Measurements from ENCODE around the gene NDUFA5.
"Not testable (repeated sequence)": the region's sequence is repeated elsewhere in the genome, so short reads cannot be mapped to it uniquely, and the experiment has no call there.

The NDUFA5 gene

DNA sequence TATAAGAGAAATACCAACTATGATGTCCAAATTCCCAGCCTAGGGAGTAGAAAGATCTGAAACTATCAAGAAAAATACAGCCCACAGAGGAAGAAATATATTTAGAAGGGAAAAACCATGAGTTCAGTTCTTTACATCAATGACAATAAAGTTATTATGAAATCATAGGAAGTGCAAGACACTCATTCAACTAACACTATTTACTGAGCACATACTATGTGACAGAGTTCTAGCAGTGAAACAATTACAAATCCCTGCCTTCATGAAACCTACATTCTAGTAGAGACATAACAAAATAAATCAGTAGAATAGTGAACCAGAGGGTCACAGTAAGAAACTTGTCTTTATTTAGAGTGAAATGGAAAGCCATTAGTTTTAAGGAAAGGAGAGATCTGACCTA, 2.1 kb downstream of the NDUFA5 start:
- no peak for DNase-seq

DNA sequence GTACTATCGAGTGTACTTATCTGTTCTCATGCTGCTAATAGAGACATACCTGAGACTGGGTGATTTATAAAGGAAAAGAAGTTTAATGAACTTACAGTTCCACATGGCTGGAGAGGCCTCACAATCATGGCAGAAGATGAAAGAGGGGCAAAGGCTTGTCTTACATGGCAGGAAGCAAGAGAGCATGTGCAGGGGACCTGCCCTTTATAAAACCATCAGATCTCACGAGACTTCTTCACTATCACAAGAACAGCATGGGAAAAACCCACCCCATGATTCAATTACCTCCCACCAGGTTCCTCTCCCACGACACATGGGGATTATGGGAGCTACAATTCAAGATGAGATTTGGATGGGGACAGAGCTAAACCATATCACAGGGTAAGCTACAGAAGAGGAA, 4.5 kb downstream of the NDUFA5 start:
- DNase-seq = no peak

DNA sequence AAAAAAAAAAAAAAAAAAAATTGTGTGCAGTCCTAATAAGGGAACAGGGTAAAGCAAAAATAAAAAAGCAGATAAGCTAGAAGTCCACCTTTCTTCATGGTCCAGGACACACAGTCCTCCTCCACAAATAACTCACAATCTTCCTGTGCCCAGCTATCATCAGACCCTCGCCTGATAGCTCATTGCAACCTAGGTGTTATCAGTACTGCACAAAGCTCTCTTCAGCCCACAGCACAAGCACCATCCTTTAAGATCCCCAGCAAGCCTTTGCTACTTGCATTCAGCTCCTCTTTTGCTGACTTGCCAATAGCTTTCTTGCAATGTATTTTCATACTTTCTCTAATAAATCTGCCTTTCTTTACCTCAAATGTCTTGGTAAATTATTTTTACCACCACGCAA, 5.0 kb downstream of the NDUFA5 start:
- no peak for DNase-seq

DNA sequence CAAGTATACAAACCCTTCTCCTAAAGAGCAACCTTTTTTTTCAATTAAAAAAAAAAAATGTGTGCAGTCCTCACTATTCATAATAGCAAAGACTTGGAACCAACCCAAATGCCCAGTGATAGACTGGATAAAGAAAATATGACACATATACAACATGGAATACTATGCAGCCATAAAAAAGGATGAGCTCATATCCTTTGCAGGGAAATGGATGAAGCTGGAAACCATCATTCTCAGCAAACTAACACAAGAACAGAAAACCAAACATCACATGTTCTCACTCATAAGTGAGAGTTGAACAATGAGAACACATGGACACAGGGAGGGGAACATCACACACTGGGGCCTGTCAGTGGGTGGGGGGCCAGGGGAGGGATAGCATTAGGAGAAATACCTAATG, 5.5 kb downstream of the NDUFA5 start:
- DNase-seq = not testable (repeated sequence)

DNA sequence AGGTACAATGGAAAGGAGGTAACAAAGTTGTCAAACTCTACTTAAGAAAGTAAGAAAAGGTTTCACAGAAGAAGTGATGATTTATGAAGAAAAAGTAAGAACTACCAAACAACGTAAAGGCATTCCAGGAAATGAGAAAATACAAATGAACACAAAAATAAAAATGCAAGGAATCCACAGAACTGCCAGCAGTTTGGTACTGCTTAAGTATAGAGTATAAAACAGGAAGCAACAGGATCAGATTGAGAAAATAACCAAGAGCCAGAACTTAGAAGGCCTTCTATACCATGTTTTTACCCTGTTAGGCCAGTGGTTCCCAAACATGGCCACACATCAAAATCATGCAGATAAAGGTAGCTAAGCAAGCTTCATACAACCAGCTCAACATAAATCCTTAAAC, 9.2 kb downstream of the NDUFA5 start:
- DNase-seq = no peak

DNA sequence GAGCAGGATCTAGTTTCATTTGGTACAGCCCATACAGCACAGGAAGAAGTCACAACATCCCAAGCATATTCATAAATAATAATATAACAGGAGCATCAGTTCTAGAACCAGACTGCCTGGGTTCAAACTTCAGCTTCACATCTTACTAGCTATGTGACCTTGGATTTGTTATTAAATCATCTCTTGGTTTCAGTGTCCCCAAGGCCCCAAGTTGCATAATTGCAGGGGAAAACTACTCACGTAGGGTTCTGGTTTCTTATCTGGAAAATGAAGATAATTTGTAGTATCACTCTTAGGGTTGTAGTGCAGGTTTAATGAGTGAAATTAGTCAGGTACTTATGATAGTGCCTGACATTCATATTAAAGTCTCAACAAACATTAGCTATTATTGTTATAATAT, 17.7 kb downstream of the NDUFA5 start:
- DNase-seq = no peak

DNA sequence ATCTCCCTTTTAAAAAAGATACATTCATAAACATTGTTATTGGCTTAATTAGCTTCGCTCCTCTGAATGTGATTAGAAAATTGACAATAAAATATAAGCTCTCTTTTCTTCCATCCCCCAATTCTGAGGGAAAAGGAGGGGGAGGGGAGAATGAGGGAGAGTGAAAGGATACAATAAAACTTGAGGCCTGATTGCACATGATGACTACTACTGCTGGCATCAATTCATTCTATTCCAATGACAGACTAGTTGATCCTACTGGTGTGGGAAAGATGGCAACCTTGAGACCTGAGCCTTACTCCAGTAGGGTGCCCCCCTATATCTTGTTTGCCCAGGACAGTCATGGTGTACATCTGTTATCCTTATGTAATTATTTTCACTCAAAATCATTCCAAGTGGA, 18.7 kb downstream of the NDUFA5 start:
- no peak for DNase-seq

DNA sequence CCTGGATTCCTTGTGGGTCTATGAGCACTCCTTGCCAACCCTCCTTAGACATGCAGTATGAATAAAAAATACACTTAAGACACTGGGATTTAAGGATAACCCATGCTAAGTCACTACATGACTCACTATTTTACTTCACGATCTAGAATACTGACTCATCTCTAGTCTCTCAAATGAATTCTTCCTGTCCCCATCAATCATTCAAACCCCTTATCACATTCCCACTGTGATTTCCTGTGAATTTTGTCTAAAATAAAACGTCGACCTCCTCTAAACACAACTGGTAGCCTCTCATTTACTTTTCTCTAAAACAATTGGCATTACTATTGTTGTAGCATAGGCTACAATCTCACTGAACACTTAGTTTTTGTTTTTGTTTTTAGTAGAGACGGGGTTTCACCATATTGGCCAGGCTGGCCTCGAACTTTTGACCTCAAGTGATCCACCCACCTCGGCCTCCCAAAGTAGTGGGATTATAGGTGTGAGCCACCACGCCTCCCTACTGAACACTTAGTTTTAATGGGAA, 19.4 kb downstream of the NDUFA5 start:
- DNase-seq = no peak

DNA sequence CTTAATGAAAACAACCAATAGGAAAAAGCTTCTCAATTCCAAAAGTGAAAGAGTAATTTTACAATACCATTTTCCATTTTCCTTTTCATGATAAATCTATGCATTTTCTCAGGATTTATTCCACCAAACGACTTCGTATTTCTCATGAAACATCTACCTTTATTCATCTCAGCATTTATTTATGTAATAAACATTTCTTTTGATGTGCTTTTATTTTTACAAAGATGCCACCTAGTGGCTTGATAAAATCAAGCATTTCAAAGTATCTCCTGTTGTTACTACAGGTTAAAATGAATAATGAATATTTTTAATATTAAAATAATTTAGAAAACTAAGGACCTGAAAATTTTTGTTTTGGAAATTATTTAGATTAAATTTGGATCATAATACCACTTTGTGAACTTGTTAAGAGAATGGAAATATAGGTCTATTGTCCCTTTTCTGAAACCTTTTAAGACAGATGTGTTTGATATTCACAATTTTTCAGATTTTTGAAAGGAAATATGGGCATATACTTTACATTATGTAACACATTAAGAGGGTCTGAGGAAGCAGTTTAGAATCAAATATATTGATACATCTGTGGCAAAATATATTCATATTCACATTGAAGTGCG, 20.5 kb downstream of the NDUFA5 start:
- DNase-seq = peak; percentile 55

DNA sequence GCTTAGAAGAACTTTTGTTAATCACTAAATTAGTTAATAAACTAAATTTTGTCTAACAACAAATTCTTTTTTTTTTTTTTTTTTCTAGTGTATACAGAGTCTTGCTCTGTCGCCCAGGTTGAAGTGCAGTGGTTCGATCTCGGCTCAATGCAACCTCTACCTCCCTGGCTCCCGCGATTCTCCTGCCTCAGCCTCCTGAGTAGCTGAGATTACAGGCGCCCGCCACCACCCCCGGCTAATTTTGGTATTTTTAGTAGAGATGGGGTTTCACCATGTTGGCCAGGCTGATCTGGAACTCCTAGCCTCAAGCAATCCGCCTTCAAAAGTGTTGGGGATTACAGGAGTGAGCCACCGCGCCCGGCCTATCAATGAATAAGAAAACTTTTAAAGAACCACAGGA, 22.1 kb downstream of the NDUFA5 start:
- DNase-seq = no peak

DNA sequence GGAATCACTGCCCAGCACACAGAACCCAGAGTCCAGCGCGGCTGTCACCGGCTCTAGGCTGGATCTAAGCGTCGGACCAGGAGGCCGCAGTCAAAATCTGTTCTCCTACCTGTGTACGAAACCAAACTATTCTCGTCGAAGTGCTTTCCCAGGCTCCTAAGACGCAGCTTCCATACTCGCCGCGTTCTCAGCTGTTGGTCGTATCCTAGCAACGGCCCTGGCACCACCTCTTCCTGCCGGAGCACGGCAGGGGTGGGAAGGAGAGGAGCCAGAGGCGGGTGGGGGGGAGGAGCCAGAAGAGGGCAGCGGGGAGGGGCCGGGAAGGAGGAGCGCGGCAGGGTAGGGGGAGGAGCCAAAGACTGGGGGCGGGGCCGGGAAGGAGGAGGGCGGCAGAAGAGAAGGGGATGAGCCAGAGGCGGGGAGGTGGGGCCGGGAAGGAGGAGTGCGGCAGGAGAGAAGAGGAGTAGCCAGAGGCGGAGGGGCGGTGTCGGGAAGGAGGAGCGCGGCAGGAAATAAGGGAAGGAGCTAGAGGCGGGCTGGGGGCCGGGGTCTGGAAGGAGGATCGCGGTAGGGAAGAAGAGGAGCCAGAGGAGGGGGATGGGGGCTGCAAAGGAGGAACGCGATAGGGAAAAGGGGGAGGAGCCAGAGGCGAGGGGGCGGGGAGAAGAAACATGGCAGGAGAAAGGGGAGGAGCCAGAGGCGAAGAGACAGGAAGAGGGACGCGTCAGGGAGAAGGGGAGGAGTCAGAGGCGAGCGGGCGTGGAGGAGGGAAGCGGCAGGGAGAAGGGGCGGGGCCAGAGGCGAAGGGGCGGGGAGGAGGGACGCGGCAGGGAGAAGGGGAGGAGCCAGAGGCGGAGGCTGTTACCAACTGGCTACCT, 23.0 kb downstream of the NDUFA5 start, which contains the start of gene IQUB:
Gene IQUB, minus strand, starts transcription at position 213 of the 878 bp plus-strand sequence. CDS start 22,255 bp downstream, outside the sequence.
- peak; percentile 96 for DNase-seq

DNA sequence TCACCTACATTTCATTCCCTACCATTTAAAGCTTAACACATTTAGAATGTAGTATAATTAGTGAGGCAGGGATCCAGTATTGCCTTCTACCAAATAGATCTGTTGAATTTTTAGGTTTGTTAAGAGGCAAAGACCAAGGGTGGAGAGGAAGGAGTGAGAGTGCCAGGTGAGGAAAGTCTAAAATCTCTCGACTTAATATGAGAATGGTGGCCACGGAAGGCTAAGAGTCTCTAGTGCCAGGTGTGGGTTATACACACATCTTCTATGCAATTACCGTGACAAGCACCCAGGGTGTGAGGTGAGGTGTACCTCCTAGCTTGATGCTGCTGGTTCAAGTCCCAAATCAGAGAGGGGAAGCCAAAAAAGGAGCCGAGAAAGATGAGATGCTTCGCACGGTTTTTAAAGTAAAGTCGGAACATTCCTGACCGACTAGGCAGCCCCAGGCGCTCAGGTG, 23.7 kb downstream of the NDUFA5 start:
- no peak for DNase-seq

DNA sequence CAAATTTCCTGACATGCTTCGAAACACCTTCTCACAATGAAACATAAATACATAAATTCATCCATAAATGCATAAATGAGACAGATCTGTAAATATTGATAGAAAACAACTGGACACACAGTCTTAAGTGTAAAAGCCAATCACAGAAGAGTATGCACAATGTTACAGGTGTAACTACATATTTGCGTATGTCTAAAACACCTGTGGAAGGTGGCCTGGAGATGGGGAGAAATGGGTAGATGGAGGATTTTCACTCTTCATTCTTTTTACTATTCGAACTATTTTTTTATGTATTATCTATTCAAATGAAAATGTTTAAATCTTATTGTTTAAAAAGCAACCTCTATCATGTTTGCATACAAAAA, 24.1 kb downstream of the NDUFA5 start:
- no peak for DNase-seq

DNA sequence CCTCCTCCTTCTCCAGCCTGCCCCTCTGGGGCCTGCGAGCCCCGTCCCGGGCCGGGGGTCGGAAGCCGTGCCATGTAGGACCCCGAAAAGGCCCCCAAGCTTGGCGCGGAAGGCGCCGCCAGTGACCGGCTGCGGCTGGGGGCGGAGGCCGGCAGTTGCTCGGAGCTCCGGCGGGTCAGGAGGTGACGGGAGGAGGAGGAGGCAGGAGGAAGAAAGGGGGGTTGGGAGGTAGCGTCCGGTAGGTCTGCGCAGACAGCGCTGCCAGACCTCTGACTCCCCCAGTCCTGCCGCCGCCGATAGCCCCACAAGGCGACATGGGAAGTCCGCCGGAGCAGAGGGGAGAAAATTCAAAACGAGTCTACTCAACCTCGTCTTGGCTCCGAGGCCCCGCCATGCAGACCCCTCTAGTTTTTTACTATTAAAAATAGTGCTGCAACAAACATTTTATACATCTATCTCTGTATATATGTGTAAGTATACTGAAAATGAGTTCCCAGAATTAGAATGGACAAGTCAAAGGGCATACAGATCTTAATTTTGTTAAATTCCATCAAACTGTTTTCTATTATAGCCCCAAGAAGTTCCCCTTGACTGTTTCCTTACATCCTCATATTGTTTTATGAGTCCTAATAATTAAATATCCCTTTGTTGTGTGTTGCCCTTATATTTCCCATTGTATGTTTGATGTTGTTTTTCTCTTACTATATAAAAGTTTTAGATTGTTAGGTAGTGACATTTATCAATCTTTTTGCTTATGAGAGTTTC, 24.6 kb downstream of the NDUFA5 start:
- DNase-seq = peak; percentile 50

DNA sequence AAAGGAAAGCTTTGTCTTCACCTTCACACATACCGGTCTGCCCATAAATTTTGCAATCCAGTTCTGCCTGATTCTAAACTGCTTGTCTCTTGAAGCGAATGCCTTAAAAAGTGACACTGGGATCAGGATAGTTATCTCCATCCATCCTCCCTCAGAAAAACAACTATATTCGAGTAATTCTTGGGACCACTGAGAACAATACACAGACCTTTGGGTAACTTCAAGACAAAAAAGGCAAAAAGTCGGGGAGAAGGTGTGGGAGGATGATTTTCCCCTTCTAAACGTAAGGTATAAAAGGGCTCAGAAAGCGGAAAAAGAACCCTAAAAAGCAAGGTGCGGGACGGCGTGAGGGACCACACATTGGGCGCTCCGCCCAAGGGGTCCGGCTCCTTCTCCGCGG, 25.3 kb downstream of the NDUFA5 start:
- DNase-seq = not testable (repeated sequence)

DNA sequence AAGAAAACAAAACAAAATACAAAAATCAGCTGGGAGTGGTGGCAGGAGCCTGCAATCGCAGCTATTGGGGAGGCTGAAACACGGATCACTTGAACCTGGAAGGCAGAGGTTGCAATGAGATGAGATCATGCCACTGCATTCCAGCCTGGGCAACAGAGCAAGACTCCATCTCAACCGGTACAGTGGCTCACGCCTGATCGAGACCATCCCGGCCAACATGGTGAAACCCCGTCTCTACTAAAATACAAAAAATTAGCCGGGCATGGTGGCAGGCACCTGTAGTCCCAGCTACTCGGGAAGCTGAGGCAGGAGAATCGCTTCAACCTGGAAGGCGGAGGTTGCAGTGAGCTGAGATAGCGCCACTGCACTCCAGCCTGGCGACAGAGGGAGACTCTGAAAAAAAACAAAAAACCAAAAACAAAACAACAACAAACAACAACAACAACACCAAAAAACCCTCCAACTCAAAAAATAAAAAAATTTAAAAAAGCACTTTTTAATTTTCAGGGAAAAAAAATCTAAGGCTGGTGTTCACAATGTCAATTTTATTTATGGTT, 27.5 kb downstream of the NDUFA5 start:
- not testable (repeated sequence) for DNase-seq

DNA sequence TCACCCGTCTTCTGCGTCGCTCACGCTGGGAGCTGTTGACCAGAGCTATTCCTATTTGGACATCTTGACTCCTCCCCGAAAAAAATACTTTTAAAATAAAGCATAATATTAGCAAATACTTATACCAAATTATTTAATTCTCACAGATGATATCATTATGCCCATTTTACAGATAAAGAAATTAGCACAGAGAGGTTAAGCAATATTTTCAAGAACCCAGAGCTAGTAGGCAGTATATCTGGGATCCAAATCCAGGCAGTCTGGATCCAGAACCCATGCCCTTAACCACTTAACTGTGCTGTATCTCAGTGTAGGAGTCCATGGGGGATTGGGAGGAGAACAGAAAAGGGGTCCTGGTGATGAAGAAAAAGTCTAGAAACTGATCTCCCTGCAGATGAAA, 29.4 kb downstream of the NDUFA5 start:
- DNase-seq = no peak

DNA sequence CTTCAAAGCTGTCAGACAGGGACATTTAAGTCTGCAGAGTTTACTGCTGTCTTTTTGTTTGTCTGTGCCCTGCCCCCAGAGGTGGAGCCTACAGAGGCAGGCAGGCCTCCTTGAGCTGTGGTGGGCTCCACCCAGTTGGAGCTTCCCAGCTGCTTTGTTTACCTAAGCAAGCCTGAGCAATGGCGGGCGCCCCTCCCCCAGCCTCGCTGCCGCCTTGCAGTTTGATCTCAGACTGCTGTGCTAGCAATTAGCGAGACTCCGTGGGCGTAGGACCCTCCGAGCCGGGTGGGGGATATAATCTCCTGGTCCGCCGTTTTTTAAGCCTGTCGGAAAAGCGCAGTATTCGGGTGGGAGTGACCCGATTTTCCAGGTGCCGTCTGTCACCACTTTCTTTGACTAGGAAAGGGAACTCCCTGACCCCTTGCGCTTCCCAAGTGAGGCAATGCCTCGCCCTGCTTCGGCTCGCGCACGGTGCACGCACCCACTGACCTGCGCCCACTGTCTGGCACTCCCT, 29.8 kb downstream of the NDUFA5 start:
- DNase-seq = not testable (repeated sequence)

DNA sequence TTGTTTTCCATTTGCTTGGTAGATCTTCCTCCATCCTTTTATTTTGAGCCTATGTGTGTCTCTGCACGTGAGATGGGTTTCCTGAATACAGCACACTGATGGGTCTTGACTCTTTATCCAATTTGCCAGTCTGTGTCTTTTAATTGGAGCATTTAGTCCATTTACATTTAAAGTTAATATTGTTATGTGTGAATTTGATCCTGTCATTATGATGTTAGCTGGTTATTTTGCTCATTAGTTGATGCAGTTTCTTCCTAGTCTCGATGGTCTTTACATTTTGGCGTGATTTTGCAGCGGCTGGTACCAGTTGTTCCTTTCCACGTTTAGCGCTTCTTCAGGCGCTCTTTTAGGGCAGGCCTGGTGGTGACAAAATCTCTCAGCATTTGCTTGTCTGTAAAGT, 31.1 kb downstream of the NDUFA5 start:
- DNase-seq = not testable (repeated sequence)

DNA sequence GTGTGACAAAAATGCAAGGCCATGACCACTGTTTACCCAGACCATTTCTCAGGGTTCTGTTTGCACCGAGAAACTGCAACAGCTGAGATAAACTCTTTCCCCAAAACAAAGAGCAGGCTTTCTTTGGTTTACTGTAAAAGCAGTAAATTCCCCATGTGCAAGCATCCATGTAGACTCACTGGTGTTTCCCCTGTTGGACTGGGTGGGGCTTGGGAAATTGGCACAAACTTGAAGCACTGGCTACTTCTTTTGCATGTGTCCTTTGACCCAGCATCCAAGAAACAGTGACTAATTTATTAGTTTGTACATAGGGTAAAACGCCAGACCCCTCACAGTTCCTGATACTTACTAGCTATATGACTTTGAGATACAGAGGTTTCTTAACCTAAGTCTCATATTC, 35.6 kb downstream of the NDUFA5 start:
- no peak for DNase-seq

DNA sequence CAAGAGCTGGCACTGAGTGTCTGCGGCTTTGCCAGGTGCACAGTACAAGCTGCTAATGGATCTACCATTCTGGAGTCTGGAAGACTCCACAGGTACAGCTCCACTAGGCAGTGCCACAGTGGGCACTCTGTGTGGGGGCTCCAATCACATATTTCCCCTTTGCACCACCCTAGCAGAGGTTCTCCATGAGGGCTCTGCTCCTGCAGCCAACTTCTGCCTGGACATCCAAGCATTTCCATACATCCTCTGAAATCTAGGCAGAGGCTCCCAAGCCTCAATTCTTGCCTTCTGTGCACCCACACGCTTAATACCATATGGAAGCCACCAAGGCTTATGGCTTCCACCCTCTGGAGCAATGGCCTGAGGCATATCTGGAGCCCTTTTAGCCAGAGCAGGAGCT, 52.4 kb downstream of the NDUFA5 start:
- DNase-seq = no peak

DNA sequence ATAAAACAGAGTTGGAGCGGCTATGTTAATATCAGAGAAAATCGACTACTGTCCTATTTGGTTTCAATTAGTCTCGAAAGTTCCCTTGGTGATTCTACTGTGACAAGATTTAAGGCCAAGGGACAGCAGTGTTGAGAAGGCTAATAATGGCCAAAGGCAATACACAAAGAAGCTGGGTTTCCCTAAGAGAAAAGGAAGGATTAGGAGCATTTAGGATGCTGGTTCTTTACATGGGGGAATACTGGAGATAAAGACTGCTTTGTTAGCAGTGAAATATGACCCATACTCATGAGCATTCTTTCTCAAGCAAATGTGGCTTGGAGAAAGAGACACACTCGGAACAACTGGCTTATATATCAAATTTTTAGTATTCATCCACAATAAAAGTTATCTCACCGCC, 55.4 kb downstream of the NDUFA5 start:
- no peak for DNase-seq

All from CD4-positive, alpha-beta T cell treated with Interleukin-17A for 1 hour (primary cell).